ENCODE data around the gene MYMK. TPM values are rescaled to one million over a fixed set of nuclear protein-coding genes. Genes with fewer than 3 reads are reported as not detected.

MYMK gene
- total RNA-seq, 3 donors from 2014 or later (not counting 1 experiment from before 2014, with no cell fraction given): not detected

DNA sequence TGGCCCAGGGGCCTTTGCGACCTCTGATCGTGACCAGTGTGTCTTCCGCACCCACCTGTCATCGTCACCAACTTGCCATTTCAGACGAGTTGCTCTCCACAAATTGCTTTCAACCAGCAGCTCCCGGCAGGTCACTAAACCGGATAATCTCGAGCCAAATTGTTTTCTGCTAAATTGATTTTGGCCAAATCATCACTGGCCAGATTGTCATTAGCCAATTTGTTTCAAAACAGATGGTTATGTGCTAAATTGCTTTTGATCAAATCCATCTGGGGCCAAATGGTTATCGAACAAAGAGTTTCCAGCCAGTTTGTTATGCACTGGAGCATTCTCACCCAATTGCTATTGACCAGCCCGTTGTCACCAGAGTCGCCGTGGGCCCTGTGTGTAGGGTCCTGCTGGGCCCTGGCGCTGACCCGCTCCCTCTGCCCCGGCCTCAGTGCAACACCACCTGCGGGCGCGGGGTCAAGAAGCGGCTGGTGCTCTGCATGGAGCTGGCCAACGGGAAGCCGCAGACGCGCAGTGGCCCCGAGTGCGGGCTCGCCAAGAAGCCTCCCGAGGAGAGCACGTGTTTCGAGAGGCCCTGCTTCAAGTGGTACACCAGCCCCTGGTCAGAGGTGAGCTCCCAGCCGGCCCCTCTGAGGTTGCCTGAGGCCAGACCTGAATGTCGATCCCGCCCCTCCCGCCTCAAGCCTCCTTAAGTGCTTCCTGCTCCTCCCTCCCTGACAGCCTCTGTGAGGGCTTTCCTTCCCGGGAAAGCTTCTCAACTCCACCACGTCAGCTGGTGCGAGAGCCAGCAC, 45.3 kb upstream of the MYMK start:
- Mint-ChIP-seq H3K4me1 (no peaks in the 10 kb centered on the region), H3K27ac (no peak overlapping the region), H3K9me3 (no peaks in the 10 kb centered on the region), H3K4me3 (no peak overlapping the region), H3K27me3 (ENCODE audit: low read depth in 2 of 2) (peaks cover 0 to 7% of the 10 kb centered on the region in 2 donors), H3K36me3 (no peaks in the 10 kb centered on the region)
- Histone ChIP-seq H3K4me1 (ENCODE audit: control insufficient read depth, insufficient read depth, low read length) (no peaks in the 10 kb centered on the region), H3K27ac (ENCODE audit: low read length) (no peak overlapping the region), H3K9me3 (ENCODE audit: control insufficient read depth, insufficient read depth, low read length) (no peaks in the 10 kb centered on the region), H3K36me3 (ENCODE audit: control insufficient read depth, insufficient read depth, low read length) (no peaks in the 10 kb centered on the region), H3K27me3 (ENCODE audit: control insufficient read depth, insufficient read depth, low read length) (no peaks in the 10 kb centered on the region), H3K4me3 (ENCODE audit: low read length) (no peak overlapping the region)
- TF ChIP-seq, protein P1, sequence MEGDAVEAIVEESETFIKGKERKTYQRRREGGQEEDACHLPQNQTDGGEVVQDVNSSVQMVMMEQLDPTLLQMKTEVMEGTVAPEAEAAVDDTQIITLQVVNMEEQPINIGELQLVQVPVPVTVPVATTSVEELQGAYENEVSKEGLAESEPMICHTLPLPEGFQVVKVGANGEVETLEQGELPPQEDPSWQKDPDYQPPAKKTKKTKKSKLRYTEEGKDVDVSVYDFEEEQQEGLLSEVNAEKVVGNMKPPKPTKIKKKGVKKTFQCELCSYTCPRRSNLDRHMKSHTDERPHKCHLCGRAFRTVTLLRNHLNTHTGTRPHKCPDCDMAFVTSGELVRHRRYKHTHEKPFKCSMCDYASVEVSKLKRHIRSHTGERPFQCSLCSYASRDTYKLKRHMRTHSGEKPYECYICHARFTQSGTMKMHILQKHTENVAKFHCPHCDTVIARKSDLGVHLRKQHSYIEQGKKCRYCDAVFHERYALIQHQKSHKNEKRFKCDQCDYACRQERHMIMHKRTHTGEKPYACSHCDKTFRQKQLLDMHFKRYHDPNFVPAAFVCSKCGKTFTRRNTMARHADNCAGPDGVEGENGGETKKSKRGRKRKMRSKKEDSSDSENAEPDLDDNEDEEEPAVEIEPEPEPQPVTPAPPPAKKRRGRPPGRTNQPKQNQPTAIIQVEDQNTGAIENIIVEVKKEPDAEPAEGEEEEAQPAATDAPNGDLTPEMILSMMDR (IDR thresholded peaks at IDR 0.05): no peak
- ATAC-seq (no peak), DNase-seq (no peak)
- intact Hi-C loops (cut with micrococcal nuclease): no loop called here
- WGBS (ENCODE audit: insufficient coverage): 76% methylated on average over 36 of the region's 36 CpGs

DNA sequence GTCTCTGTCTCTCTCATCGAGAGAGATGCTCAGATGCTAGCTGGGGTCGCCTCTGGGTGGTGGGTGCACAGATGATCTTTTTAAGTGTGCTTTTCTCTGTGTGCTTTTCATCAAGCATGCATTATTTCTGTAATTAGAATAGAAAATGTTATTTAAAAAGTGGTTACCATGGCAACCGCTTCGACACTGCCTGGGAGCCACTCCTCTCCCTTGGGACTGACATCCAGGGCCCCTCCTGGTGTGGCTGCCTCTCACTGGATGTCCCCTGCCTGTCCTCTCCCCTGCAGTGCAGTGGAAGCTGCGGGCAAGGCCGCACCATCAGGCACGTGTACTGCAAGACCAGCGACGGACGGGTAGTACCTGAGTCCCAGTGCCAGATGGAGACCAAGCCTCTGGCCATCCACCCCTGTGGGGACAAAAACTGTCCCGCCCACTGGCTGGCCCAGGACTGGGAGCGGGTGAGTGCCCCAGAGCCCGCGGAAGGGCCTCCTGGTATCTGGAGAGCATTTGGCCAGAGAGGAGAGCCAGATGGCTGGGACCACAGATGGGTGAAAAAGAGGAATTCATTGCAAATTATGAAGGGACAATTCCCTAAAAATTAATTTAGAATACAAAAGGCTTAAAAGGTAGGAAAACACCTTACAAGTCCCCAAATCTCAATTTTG, 44.5 kb upstream of the MYMK start:
- TF ChIP-seq, protein P1 (IDR thresholded peaks at IDR 0.05): no peak
- Mint-ChIP-seq H3K27me3 (ENCODE audit: low read depth in 2 of 2) (peaks cover 0 to 7% of the 10 kb centered on the region in 2 donors), H3K27ac (no peak overlapping the region), H3K4me3 (no peak overlapping the region), H3K36me3 (no peaks in the 10 kb centered on the region), H3K4me1 (no peaks in the 10 kb centered on the region), H3K9me3 (no peaks in the 10 kb centered on the region)
- Histone ChIP-seq H3K4me3 (ENCODE audit: low read length) (no peak overlapping the region), H3K27me3 (ENCODE audit: control insufficient read depth, insufficient read depth, low read length) (no peaks in the 10 kb centered on the region), H3K36me3 (ENCODE audit: control insufficient read depth, insufficient read depth, low read length) (no peaks in the 10 kb centered on the region), H3K9me3 (ENCODE audit: control insufficient read depth, insufficient read depth, low read length) (no peaks in the 10 kb centered on the region), H3K27ac (ENCODE audit: low read length) (no peak overlapping the region), H3K4me1 (ENCODE audit: control insufficient read depth, insufficient read depth, low read length) (no peaks in the 10 kb centered on the region)
- intact Hi-C loops (cut with micrococcal nuclease): no loop called here
- DNase-seq (no peak), ATAC-seq (no peak)
- WGBS (ENCODE audit: insufficient coverage): 88% methylated on average over 14 of the region's 14 CpGs

DNA sequence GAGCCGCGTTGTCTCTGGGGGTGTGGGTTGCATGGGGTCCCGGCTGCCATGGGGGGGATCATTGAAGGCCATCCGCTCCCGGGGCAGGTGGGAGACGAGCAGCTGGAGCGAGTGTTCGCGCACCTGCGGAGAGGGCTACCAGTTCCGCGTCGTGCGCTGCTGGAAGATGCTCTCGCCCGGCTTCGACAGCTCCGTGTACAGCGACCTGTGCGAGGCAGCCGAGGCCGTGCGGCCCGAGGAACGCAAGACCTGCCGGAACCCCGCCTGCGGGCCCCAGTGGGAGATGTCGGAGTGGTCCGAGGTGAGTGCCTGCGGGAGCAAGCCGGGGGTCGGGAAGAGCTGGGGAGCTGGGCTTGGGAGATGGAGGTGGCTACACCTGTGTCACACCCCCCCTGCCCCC, 43.4 kb upstream of the MYMK start:
- Histone ChIP-seq H3K27me3 (ENCODE audit: control insufficient read depth, insufficient read depth, low read length) (no peaks in the 10 kb centered on the region), H3K4me3 (ENCODE audit: low read length) (no peak overlapping the region), H3K36me3 (ENCODE audit: control insufficient read depth, insufficient read depth, low read length) (no peaks in the 10 kb centered on the region), H3K9me3 (ENCODE audit: control insufficient read depth, insufficient read depth, low read length) (no peaks in the 10 kb centered on the region), H3K4me1 (ENCODE audit: control insufficient read depth, insufficient read depth, low read length) (peaks cover 4% of the 10 kb centered on the region), H3K27ac (ENCODE audit: low read length) (no peak overlapping the region)
- 94% methylated on average over 33 of the region's 33 CpGs for WGBS (ENCODE audit: insufficient coverage)
- no peaks in the 10 kb centered on the region for H3K36me3 Mint-ChIP-seq
- TF ChIP-seq, protein P1 (IDR thresholded peaks at IDR 0.05): no peak
- no peak overlapping the region for H3K4me3 Mint-ChIP-seq
- ATAC-seq: no peak
- H3K9me3 Mint-ChIP-seq: no peaks in the 10 kb centered on the region
- intact Hi-C loops (cut with micrococcal nuclease): no loop called here
- DNase-seq: no peak
- no peak overlapping the region for H3K27ac Mint-ChIP-seq
- peaks cover 0 to 7% of the 10 kb centered on the region in 2 donors for H3K27me3 Mint-ChIP-seq (ENCODE audit: low read depth in 2 of 2)
- peaks cover 0 to 6% of the 10 kb centered on the region in 2 donors for H3K4me1 Mint-ChIP-seq
